ENCODE data around the gene ABCG1.

ABCG1 gene

DNA sequence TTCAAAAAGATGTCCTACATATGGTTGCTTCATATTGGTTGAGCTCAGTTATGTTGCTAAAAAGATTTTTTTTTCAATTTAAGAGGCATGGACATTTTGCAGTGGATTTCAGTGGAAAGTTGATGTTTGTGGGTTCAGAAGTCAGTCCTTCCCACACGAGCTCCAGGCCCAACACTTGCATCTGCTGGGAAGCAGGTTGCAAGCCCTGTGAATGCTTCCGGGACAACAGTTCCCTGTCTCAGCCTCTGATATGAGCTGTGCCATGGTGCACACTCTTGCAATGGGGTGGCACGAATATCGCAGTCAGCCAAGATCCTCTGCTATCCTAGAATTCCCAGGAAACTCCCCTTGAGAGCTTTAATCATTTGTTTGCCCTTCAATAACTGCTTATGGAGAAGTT is 30.3 kb upstream of the ABCG1 start:
- no peak for TF ChIP-seq CTCF (IDR thresholded peaks at IDR 0.05; ENCODE audit: insufficient read depth, low read depth, low read length, missing control alignments)
- no peak for DNase-seq (ENCODE audit: low read depth)
- H3K4me3 ChIP-seq (ENCODE audit: low read depth, low read length) = no peak overlapping the region

DNA sequence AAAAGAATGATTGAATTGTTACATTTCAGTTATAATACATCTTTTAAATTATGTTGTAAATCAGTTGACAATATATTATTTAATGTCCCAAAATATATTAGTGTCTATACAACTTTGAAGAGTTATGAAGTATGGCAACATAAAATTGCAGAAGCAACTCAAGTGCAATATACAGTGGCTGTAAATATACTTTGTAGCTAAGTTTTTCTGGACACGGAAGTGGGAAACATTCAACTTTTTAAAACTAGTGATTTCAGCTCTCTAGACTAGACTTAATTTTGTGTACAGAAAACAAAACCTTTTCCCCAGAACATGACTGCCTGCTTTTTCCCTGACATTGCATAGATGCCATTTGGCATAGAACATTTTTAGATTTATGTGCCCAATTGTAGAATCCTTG is 29.5 kb upstream of the ABCG1 start:
- TF ChIP-seq CTCF (IDR thresholded peaks at IDR 0.05; ENCODE audit: insufficient read depth, low read depth, low read length, missing control alignments) = no peak
- no peak for DNase-seq (ENCODE audit: low read depth)
- no peak overlapping the region for H3K4me3 ChIP-seq (ENCODE audit: low read depth, low read length)

DNA sequence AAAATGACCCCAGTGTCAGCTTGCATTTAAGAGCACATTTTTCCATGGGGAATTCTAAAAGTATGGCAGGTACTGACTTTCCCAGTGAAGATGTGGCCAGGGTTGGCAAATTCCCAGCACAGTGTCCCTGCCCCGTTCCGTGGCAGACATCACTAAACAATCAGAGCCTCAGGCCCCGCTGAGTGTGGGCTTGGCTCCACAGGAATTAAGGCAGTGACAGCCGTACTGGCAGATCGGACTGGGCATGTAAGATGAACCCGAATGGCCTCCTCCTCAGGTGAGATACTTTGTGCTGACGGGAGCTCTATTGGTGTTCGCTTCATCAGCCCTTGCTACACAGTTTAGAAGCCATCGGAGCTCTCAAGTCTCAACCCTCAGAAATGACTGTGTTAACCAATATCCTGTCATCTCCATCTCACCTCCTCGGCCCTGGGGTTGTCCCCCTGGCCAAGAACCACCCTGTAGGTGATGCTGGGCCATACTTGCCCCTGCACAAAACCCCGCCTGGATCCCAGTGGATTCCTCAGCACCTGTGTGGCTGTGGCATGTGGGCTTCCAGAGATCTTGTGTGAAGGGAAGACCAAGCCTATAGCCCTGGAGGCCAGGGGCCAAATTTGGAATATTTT is 29.0 kb upstream of the ABCG1 start:
- H3K4me3 ChIP-seq (ENCODE audit: low read depth, low read length) = no peak overlapping the region
- DNase-seq (ENCODE audit: low read depth) = no peak
- TF ChIP-seq CTCF (IDR thresholded peaks at IDR 0.05; ENCODE audit: insufficient read depth, low read depth, low read length, missing control alignments) = no peak

DNA sequence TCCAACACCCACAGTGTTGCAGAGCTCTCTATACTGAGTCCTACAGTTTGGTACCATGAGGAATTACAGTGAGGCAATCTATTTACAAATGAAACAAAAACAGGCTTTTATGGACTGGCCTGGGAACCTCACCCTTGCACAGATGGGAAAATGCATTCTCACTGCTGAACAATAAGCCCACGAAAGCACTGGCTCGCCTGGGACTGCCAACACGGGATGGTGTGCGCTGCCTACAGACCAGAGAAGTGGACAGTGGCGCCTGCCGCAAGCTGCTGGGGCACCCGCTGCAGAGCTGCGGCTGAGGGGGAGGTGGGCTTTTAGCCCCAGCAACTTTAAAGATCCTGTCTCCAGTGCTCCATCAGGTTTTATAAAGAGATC is 28.5 kb upstream of the ABCG1 start:
- DNase-seq (ENCODE audit: low read depth) = no peak
- no peak for TF ChIP-seq CTCF (IDR thresholded peaks at IDR 0.05; ENCODE audit: insufficient read depth, low read depth, low read length, missing control alignments)
- H3K4me3 ChIP-seq (ENCODE audit: low read depth, low read length) = no peak overlapping the region

GRCh38 chr21:42191064-42191463 is 27.9 kb upstream of the ABCG1 start:
- H3K4me3 ChIP-seq (ENCODE audit: low read depth, low read length) = no peak overlapping the region
- no peak for DNase-seq (ENCODE audit: low read depth)
- TF ChIP-seq CTCF (IDR thresholded peaks at IDR 0.05; ENCODE audit: insufficient read depth, low read depth, low read length, missing control alignments) = no peak

DNA sequence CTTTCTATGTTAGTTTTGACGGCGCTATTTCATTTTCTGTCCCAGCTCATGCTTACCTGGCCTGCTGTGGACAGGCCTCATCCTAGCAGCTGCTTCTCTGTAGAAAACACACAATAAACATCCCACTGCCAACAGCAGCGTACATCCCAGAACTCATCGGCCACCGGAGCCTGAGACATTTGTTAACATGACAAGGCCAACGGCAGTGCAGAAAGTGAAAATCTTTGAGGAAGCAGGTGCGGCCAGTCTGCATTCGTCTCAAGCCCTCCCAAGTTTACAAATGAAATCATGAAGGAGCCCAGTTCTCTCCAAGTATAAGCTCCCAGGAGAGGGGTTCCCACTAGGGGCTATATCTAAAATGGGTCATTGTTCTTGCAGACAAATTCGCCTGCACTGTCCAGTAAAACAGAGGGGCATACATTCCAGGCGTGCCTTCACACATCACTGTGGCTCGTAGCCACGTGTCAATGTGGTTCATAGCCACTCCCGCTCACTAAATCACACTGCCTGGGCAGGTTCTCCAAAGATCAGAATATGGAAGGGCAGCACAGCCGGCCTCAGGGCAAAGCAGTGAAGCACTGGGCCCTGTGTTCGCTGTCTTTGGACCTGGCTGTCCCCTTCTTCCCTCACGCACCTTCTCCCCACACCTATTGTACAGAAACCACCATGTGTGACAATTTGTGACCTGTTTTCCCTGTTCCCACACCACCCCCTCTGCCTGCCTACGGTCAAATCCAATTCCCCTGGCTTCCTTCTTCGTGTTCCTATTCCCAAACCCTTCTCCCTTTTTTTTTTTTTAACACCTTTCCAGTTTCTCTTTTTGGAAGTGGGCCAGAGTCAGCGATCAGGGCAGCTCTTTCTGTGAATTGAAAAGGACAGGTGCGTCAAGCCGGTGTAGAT is 27.0 kb upstream of the ABCG1 start:
- no peak for DNase-seq (ENCODE audit: low read depth)
- H3K4me3 ChIP-seq (ENCODE audit: low read depth, low read length) = no peak overlapping the region
- TF ChIP-seq CTCF (IDR thresholded peaks at IDR 0.05; ENCODE audit: insufficient read depth, low read depth, low read length, missing control alignments) = no peak

Data from GM12865 (cell line).